K562 (cell line): ENCODE results near the gene RNF223. TPM values are rescaled to one million over a fixed set of nuclear protein-coding genes. Genes with fewer than 3 reads are reported as not detected.

Experiments
- CSDE1 ChIP-seq, 2 experiments: fragments of 450-650 bp; IDR thresholded peaks; 2 replicates each; pipeline ENCODE4 v1.6.1; 2016; ENCODE audit warnings: mild to moderate bottlenecking in 1 of 2
- CTCFL ChIP-seq: IDR thresholded peaks from 2 replicates; pipeline ENCODE4 v1.6.1; 2011; ENCODE audit warnings: borderline replicate concordance, low read depth, mild to moderate bottlenecking, moderate library complexity, low read length; ENCODE audit not compliant: insufficient read depth, poor library complexity, severe bottlenecking
- GABPA ChIP-seq: fragments of 200-800 bp; sonication (Bioruptor generic); conservative IDR thresholded peaks from 2 replicates; pipeline ENCODE4 v1.6.1; 2016; ENCODE audit warnings: low read depth, missing genetic modification characterization, missing compliant biosample characterization
- GATAD2A ChIP-seq: fragments of 450-650 bp; IDR thresholded peaks from 2 replicates; pipeline ENCODE4 v1.6.1; 2017
- KDM1A ChIP-seq, 2 experiments: fragments of 450-650 bp; IDR thresholded peaks; 2 replicates each; pipeline ENCODE4 v1.6.1; 2016; ENCODE audit warnings: mild to moderate bottlenecking in 2 of 2
- MGA ChIP-seq: fragments of 450-650 bp; IDR thresholded peaks from 2 replicates; pipeline ENCODE4 v1.6.1; 2016; ENCODE audit warnings: mild to moderate bottlenecking, moderate library complexity
- SAFB2 ChIP-seq: fragments of 200-400 bp; formaldehyde crosslinking; IDR thresholded peaks from 2 replicates; pipeline ENCODE4 v1.6.1; 2018; ENCODE audit warnings: borderline replicate concordance, low read length, low read depth, moderate library complexity; ENCODE audit not compliant: severe bottlenecking
- TFAP4 ChIP-seq: sonication (generic); formaldehyde crosslinking; IDR thresholded peaks from 2 replicates; pipeline ENCODE4 v1.8.0; 2022; ENCODE audit warnings: missing genetic modification reagents, mild to moderate bottlenecking, moderate library complexity, borderline replicate concordance
- ZBTB7A ChIP-seq: IDR thresholded peaks from 2 replicates; pipeline ENCODE4 v1.6.1; 2011; ENCODE audit warnings: low read depth, mild to moderate bottlenecking, low read length, moderate library complexity, borderline replicate concordance; ENCODE audit not compliant: control insufficient read depth
- polyA plus RNA-seq, 8 experiments: library from polyadenylated mRNA; depleted of rRNA in 4 of 8; stranded (reverse) in 5 of 8; unstranded in 3 of 8; fragments of >200 nt; fragmentation: Nextera tagmentation in 2 of 8; fragmentation: Illumina TruSeq in 1 of 8; extraction: Ambion mirVana in 2 of 8; extraction: Trizol in 1 of 8; gene quantifications; 2 replicates each; pipeline versions ENCODE4 v1.2.1 to v1.2.3, GENCODE V29; 2011 to 2014; ENCODE audit warnings: inconsistent platforms in 1 of 8, missing spikeins in 1 of 8
- total RNA-seq, 7 experiments: library from RNA; depleted of rRNA in 6 of 7; stranded (reverse); fragments of >200 nt in 6 of 7; fragmentation: Illumina TruSeq in 2 of 7; extraction: Trizol in 2 of 7; gene quantifications; 2 replicates each; pipeline versions ENCODE4 v1.2.1 to v1.2.3, GENCODE V29; 2011 to 2021; ENCODE audit warnings: low replicate concordance in 1 of 7

The RNF223 gene
- total and polyA plus RNA-seq, 9 of the 15 experiments (the other 6 are each of a cell fraction or from before 2014, with no cell fraction given): 0.04 to 0.32 TPM; not detected in 7

GRCh38 chr1:1058921-1059493 lies 15.1 kb downstream of the RNF223 start (continued):
- TF ChIP-seq MGA (peak; percentile 38; the same call in 1 of the 2 replicates), SAFB2 (no peak), GABPA (peak; percentile 53; the same call in 1 of the 2 replicates), GATAD2A (no peak), CTCFL (peak; percentile 93), CSDE1 (IDR thresholded peaks at IDR 0.05) (no peak; a peak in 1 of 4 replicates), ZBTB7A (0 out of 2 replicates have a peak, but pooled peaks have one; percentile 70), KDM1A (IDR thresholded peaks at IDR 0.05) (no peak), TFAP4 (CRISPR knock-in tag) (peak; percentile 11)
